ENCODE measurements around the gene MYBPH. TPM values are rescaled to one million over a fixed set of nuclear protein-coding genes. Genes with fewer than 3 reads are reported as not detected.

The MYBPH gene
- total RNA-seq, 1 donor from 2014 or later: not detected

DNA sequence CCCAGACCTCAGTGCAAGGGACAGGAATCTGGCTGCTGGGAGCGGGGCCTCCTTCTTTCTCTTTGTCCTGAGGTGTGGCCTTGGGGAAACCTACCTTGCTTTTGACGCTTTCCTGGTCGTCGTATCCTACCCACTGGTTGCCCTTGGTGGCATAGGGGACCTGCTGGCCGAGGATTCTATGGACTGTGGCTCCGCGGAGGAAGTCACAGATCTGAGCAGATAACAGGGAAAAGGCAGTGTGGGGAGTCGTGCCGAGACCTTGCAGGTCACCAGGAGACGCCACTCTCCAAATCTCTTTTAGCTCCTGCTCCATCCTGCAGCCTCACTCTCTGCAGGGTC, 4.0 kb upstream of the MYBPH start:
- Mint-ChIP-seq H3K4me3 (ENCODE audit: low read depth) (no peak overlapping the region), H3K27ac (no peak overlapping the region), H3K9me3 (ENCODE audit: low read depth) (no peaks in the 10 kb centered on the region), H3K36me3 (ENCODE audit: insufficient read depth) (no peaks in the 10 kb centered on the region), H3K27me3 (peaks cover 86% of the 10 kb centered on the region), H3K4me1 (ENCODE audit: low read depth) (no peaks in the 10 kb centered on the region)
- DNase-seq (ENCODE audit: low spot score, unreplicated experiment): no peak
- TF ChIP-seq, protein P1, sequence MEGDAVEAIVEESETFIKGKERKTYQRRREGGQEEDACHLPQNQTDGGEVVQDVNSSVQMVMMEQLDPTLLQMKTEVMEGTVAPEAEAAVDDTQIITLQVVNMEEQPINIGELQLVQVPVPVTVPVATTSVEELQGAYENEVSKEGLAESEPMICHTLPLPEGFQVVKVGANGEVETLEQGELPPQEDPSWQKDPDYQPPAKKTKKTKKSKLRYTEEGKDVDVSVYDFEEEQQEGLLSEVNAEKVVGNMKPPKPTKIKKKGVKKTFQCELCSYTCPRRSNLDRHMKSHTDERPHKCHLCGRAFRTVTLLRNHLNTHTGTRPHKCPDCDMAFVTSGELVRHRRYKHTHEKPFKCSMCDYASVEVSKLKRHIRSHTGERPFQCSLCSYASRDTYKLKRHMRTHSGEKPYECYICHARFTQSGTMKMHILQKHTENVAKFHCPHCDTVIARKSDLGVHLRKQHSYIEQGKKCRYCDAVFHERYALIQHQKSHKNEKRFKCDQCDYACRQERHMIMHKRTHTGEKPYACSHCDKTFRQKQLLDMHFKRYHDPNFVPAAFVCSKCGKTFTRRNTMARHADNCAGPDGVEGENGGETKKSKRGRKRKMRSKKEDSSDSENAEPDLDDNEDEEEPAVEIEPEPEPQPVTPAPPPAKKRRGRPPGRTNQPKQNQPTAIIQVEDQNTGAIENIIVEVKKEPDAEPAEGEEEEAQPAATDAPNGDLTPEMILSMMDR (IDR thresholded peaks at IDR 0.05; ENCODE audit: unreplicated experiment): no peak

- TF ChIP-seq, protein P1 (IDR thresholded peaks at IDR 0.05; ENCODE audit: unreplicated experiment): no peak
- Mint-ChIP-seq H3K4me1 (ENCODE audit: low read depth) (no peaks in the 10 kb centered on the region), H3K9me3 (ENCODE audit: low read depth) (no peaks in the 10 kb centered on the region), H3K27ac (no peak overlapping the region), H3K27me3 (peaks cover 82% of the 10 kb centered on the region), H3K36me3 (ENCODE audit: insufficient read depth) (no peaks in the 10 kb centered on the region), H3K4me3 (ENCODE audit: low read depth) (no peak overlapping the region)
- no peak for DNase-seq (ENCODE audit: low spot score, unreplicated experiment)
These were observed 3.4 kb upstream of the MYBPH start for GRCh38 chr1:203178821-203179666.

- Mint-ChIP-seq H3K4me3 (ENCODE audit: low read depth) (no peak overlapping the region), H3K9me3 (ENCODE audit: low read depth) (no peaks in the 10 kb centered on the region), H3K27me3 (peaks cover 80% of the 10 kb centered on the region), H3K36me3 (ENCODE audit: insufficient read depth) (no peaks in the 10 kb centered on the region), H3K4me1 (ENCODE audit: low read depth) (no peaks in the 10 kb centered on the region), H3K27ac (no peak overlapping the region)
- TF ChIP-seq, protein P1 (IDR thresholded peaks at IDR 0.05; ENCODE audit: unreplicated experiment): no peak
- DNase-seq (ENCODE audit: low spot score, unreplicated experiment): no peak
These were observed 2.5 kb upstream of the MYBPH start for GRCh38 chr1:203178083-203178482.

DNA sequence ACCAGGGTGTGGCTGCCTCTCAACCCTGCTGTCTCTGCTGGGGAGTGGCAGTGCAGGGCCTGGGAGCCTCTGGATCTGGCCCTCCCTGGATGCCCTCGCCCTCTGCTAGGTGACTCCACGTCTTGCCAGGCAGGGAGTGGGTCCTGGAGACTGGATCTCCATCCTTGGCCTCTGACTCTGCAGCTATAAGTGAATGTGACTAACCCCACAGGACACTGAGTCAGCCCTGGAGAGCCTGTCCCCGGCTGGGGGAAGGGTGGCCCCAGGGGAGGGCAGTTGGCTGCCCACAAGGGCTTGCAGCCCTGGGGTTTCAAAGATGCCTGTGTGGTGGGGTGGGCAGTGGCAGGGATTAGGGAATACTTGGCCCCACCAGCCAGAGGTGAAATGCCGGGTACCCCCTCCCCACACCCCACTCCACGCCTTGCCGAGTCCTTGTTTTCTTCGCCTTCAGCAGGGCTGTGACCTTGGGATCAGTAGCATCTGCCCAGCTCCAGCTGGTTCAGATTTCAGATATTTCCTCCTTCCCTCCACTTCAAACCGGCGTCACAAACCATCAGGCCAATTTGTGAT, 1.9 kb upstream of the MYBPH start:
- H3K27me3 Mint-ChIP-seq: peaks cover 79% of the 10 kb centered on the region
- no peak for DNase-seq (ENCODE audit: low spot score, unreplicated experiment)
- no peaks in the 10 kb centered on the region for H3K4me1 Mint-ChIP-seq (ENCODE audit: low read depth)
- H3K36me3 Mint-ChIP-seq (ENCODE audit: insufficient read depth): no peaks in the 10 kb centered on the region
- H3K9me3 Mint-ChIP-seq (ENCODE audit: low read depth): no peaks in the 10 kb centered on the region
- TF ChIP-seq, protein P1 (IDR thresholded peaks at IDR 0.05; ENCODE audit: unreplicated experiment): no peak
- H3K27ac Mint-ChIP-seq: no peak overlapping the region
- no peak overlapping the region for H3K4me3 Mint-ChIP-seq (ENCODE audit: low read depth)

DNA sequence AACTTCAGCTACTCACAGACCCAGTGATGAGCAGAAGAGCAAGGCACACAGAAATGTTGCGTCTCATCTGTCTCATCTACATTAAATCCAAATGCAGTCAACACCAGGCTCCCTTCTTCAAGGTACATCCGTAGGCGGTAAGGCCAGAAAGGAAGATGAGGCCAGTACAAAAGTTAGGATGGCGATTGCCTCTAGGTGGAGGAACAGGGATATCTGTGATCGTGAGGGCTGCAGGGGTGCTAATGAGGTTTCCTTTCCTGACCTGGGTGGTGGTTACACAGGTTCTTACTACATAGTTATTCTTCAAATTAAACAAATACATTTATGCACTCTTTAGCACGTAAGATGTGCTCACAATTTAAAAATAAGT, 1.4 kb upstream of the MYBPH start:
- no peak for DNase-seq (ENCODE audit: low spot score, unreplicated experiment)

More for the DNA sequence above, 1.4 kb upstream of the MYBPH start:
- H3K4me3 Mint-ChIP-seq (ENCODE audit: low read depth): no peak overlapping the region
- H3K36me3 Mint-ChIP-seq (ENCODE audit: insufficient read depth): no peaks in the 10 kb centered on the region
- TF ChIP-seq, protein P1 (IDR thresholded peaks at IDR 0.05; ENCODE audit: unreplicated experiment): no peak
- no peaks in the 10 kb centered on the region for H3K9me3 Mint-ChIP-seq (ENCODE audit: low read depth)
- peaks cover 79% of the 10 kb centered on the region for H3K27me3 Mint-ChIP-seq
- H3K27ac Mint-ChIP-seq: no peak overlapping the region
- H3K4me1 Mint-ChIP-seq (ENCODE audit: low read depth): no peaks in the 10 kb centered on the region
